Memory B cell (primary cell): ENCODE measurements around the gene THOP1.
A peak's percentile ranks its signal among the peaks of the same experiment; 100 is the strongest.

Experiments used
- ATAC-seq: fragments of 150-1000 bp; cut with Tn5 transposase; 2 replicates; pipeline ENCODE4 v1.10.0; 2021; ENCODE audit warnings: low read depth, mild to moderate bottlenecking, moderate library complexity
- DNase-seq, 2 donors: peaks; one replicate each; pipeline ENCODE4 v3.0.0; 2022; ENCODE audit warnings: low spot score in 2 of 2
- H3K27ac Mint-ChIP-seq: one replicate; pipeline ENCODE4 v1.8.0; 2022; ENCODE audit warnings: mild to moderate bottlenecking, moderate library complexity, mixed read lengths
- H3K27me3 Mint-ChIP-seq: one replicate; pipeline ENCODE4 v1.8.0; 2022; ENCODE audit warnings: mixed read lengths
- H3K36me3 Mint-ChIP-seq: one replicate; pipeline ENCODE4 v1.8.0; 2022; ENCODE audit warnings: mild to moderate bottlenecking, mixed read lengths
- H3K4me1 Mint-ChIP-seq: one replicate; pipeline ENCODE4 v1.8.0; 2022; ENCODE audit warnings: mixed read lengths
- H3K4me3 Mint-ChIP-seq: one replicate; pipeline ENCODE4 v1.8.0; 2022; ENCODE audit warnings: mild to moderate bottlenecking, moderate library complexity, mixed read lengths
- H3K9me3 Mint-ChIP-seq: one replicate; pipeline ENCODE4 v1.8.0; 2022; ENCODE audit warnings: mixed read lengths

THOP1 gene

GRCh38 chr19:2845107-2845506 lies 59.8 kb downstream of the THOP1 start:
- DNase-seq (no peak), ATAC-seq (no peak)
- no peak overlapping the region for H3K4me3 Mint-ChIP-seq
- peaks cover under 1% of the 10 kb centered on the region for H3K9me3 Mint-ChIP-seq
- H3K36me3 Mint-ChIP-seq: peaks cover 19% of the 10 kb centered on the region
- peaks cover 12% of the 10 kb centered on the region for H3K4me1 Mint-ChIP-seq
- no peaks in the 10 kb centered on the region for H3K27me3 Mint-ChIP-seq
- H3K27ac Mint-ChIP-seq: no peak overlapping the region

- ATAC-seq: no peak
These were observed 61.0 kb downstream of the THOP1 start for GRCh38 chr19:2846180-2846894.

GRCh38 chr19:2847507-2847906 lies 62.2 kb downstream of the THOP1 start:
- peaks cover 39% of the 10 kb centered on the region for H3K36me3 Mint-ChIP-seq
- H3K9me3 Mint-ChIP-seq: peaks cover 7% of the 10 kb centered on the region
- no peak for ATAC-seq
- H3K27me3 Mint-ChIP-seq: no peaks in the 10 kb centered on the region
- H3K27ac Mint-ChIP-seq: no peak overlapping the region
- peaks cover 10% of the 10 kb centered on the region for H3K4me1 Mint-ChIP-seq
- DNase-seq: no peak
- H3K4me3 Mint-ChIP-seq: no peak overlapping the region

More at GRCh38 chr19:2846180-2846894, 61.0 kb downstream of the THOP1 start:
- no peak for DNase-seq
- peaks cover 28% of the 10 kb centered on the region for H3K36me3 Mint-ChIP-seq
- H3K27me3 Mint-ChIP-seq: no peaks in the 10 kb centered on the region
- no peak overlapping the region for H3K27ac Mint-ChIP-seq
- H3K4me3 Mint-ChIP-seq: no peak overlapping the region
- H3K4me1 Mint-ChIP-seq: peaks cover 15% of the 10 kb centered on the region
- H3K9me3 Mint-ChIP-seq: peaks cover 6% of the 10 kb centered on the region

- Mint-ChIP-seq H3K4me3 (no peak overlapping the region), H3K27me3 (no peaks in the 10 kb centered on the region), H3K36me3 (peaks cover 50% of the 10 kb centered on the region), H3K27ac (no peak overlapping the region), H3K4me1 (peaks cover 6% of the 10 kb centered on the region), H3K9me3 (peaks cover 12% of the 10 kb centered on the region)
- DNase-seq (no peak), ATAC-seq (no peak)
These were observed 63.3 kb downstream of the THOP1 start for GRCh38 chr19:2848616-2849015.

GRCh38 chr19:2850256-2850925 lies 65.1 kb downstream of the THOP1 start:
- no peak overlapping the region for H3K4me3 Mint-ChIP-seq
- no peaks in the 10 kb centered on the region for H3K27me3 Mint-ChIP-seq
- DNase-seq (no peak), ATAC-seq (no peak)
- peaks cover 6% of the 10 kb centered on the region for H3K4me1 Mint-ChIP-seq
- peaks cover 15% of the 10 kb centered on the region for H3K9me3 Mint-ChIP-seq
- H3K27ac Mint-ChIP-seq: no peak overlapping the region
- H3K36me3 Mint-ChIP-seq: peaks cover 58% of the 10 kb centered on the region

- peaks cover 9% of the 10 kb centered on the region for H3K4me1 Mint-ChIP-seq
- DNase-seq: no peak
- H3K4me3 Mint-ChIP-seq: no peak overlapping the region
- no peak for ATAC-seq
- H3K9me3 Mint-ChIP-seq: peaks cover 18% of the 10 kb centered on the region
- H3K27ac Mint-ChIP-seq: no peak overlapping the region
- H3K27me3 Mint-ChIP-seq: no peaks in the 10 kb centered on the region
- H3K36me3 Mint-ChIP-seq: peaks cover 52% of the 10 kb centered on the region
These were observed 67.3 kb downstream of the THOP1 start for GRCh38 chr19:2852598-2852997.

GRCh38 chr19:2853015-2853606 lies 67.8 kb downstream of the THOP1 start:
- DNase-seq: no peak
- no peak for ATAC-seq
- peaks cover 18% of the 10 kb centered on the region for H3K9me3 Mint-ChIP-seq
- H3K36me3 Mint-ChIP-seq: peaks cover 51% of the 10 kb centered on the region
- no peak overlapping the region for H3K4me3 Mint-ChIP-seq
- peaks cover 9% of the 10 kb centered on the region for H3K4me1 Mint-ChIP-seq
- no peaks in the 10 kb centered on the region for H3K27me3 Mint-ChIP-seq
- no peak overlapping the region for H3K27ac Mint-ChIP-seq

- no peak for DNase-seq
- Mint-ChIP-seq H3K4me1 (peaks cover 9% of the 10 kb centered on the region), H3K36me3 (peaks cover 51% of the 10 kb centered on the region), H3K27ac (no peak overlapping the region), H3K9me3 (peaks cover 18% of the 10 kb centered on the region), H3K4me3 (no peak overlapping the region), H3K27me3 (no peaks in the 10 kb centered on the region)
- no peak for ATAC-seq
These were observed 69.5 kb downstream of the THOP1 start for GRCh38 chr19:2854849-2855248.

GRCh38 chr19:2856457-2857050 lies 71.3 kb downstream of the THOP1 start:
- Mint-ChIP-seq H3K4me3 (no peak overlapping the region), H3K27me3 (no peaks in the 10 kb centered on the region), H3K27ac (peak overlapping the region; percentile 4), H3K4me1 (peaks cover 3% of the 10 kb centered on the region), H3K9me3 (peaks cover 10% of the 10 kb centered on the region), H3K36me3 (peaks cover 38% of the 10 kb centered on the region)
- ATAC-seq: peak; percentile 80
- no peak for DNase-seq

- Mint-ChIP-seq H3K9me3 (peaks cover 4% of the 10 kb centered on the region), H3K27me3 (peaks cover 5% of the 10 kb centered on the region), H3K27ac (no peak overlapping the region), H3K4me1 (peaks cover 6% of the 10 kb centered on the region), H3K36me3 (peaks cover 16% of the 10 kb centered on the region), H3K4me3 (no peak overlapping the region)
- ATAC-seq (no peak), DNase-seq (no peak)
These were observed 73.6 kb downstream of the THOP1 start for GRCh38 chr19:2858864-2859263.

GRCh38 chr19:2863816-2864215 lies 78.5 kb downstream of the THOP1 start:
- peaks cover 2% of the 10 kb centered on the region for H3K9me3 Mint-ChIP-seq
- no peak overlapping the region for H3K4me3 Mint-ChIP-seq
- no peak overlapping the region for H3K27ac Mint-ChIP-seq
- ATAC-seq: no peak
- peaks cover 3% of the 10 kb centered on the region for H3K36me3 Mint-ChIP-seq
- H3K4me1 Mint-ChIP-seq: peaks cover 3% of the 10 kb centered on the region
- H3K27me3 Mint-ChIP-seq: peaks cover 14% of the 10 kb centered on the region
- DNase-seq: no peak
